HCT116 (cell line): ENCODE results near the gene ITGA2B.

Experiments
- ATF3 ChIP-seq: IDR thresholded peaks from 2 replicates; pipeline ENCODE4 v1.6.1; 2012
- CEBPB ChIP-seq: IDR thresholded peaks from 2 replicates; pipeline ENCODE4 v1.6.1; 2012; ENCODE audit warnings: low read depth
- CTCF ChIP-seq, 3 experiments: fragments of 200-600 bp in 1 of 3; sonication (generic) in 1 of 3; IDR thresholded peaks in 2 of 3; conservative IDR thresholded peaks in 1 of 3; 2 replicates each; pipeline ENCODE4 v1.5.1; 2012 to 2017; ENCODE audit warnings: low read depth in 2 of 3, low read length in 2 of 3, antibody characterized with exemption in 1 of 3, borderline replicate concordance in 1 of 3, control low read depth in 1 of 3, mild to moderate bottlenecking in 1 of 3, mixed read lengths in 1 of 3, mixed run types in 1 of 3, moderate library complexity in 1 of 3; ENCODE audit not compliant: insufficient read depth in 1 of 3
- EZH2 ChIP-seq: fragments of 200-600 bp; sonication (generic); IDR thresholded peaks from 2 replicates; pipeline ENCODE4 v1.6.1; 2017; ENCODE audit warnings: antibody characterized with exemption, mixed run types
- EZH2phosphoT487 ChIP-seq: fragments of 200-600 bp; IDR thresholded peaks from 2 replicates; pipeline ENCODE4 v1.6.1; 2018; ENCODE audit warnings: antibody characterized with exemption, borderline replicate concordance
- MAX ChIP-seq: IDR thresholded peaks from 2 replicates; pipeline ENCODE4 v1.6.1; 2012
- POLR2A ChIP-seq: IDR thresholded peaks from 2 replicates; pipeline ENCODE4 v1.7.0; 2011; ENCODE audit warnings: borderline replicate concordance; ENCODE audit not compliant: insufficient read depth, insufficient read length; ENCODE audit errors: extremely low read depth
- POLR2AphosphoS5 ChIP-seq: IDR thresholded peaks from 2 replicates; pipeline ENCODE4 v1.6.1; 2011; ENCODE audit warnings: mild to moderate bottlenecking, low read depth, low read length, moderate library complexity
- RAD21 ChIP-seq: IDR thresholded peaks from 2 replicates; pipeline ENCODE4 v1.6.1; 2012; ENCODE audit warnings: low read depth, mild to moderate bottlenecking
- REST ChIP-seq: IDR thresholded peaks from 2 replicates; pipeline ENCODE4 v1.6.1; 2012; ENCODE audit warnings: low read depth
- ZBTB33 ChIP-seq: IDR thresholded peaks from 2 replicates; pipeline ENCODE4 v1.6.1; 2011; ENCODE audit warnings: mild to moderate bottlenecking, low read length, moderate library complexity; ENCODE audit not compliant: insufficient replicate concordance; ENCODE audit errors: extremely low read depth
- ZNF274 ChIP-seq: fragments of 200-500 bp; sonication (Bioruptor generic); IDR thresholded peaks from 2 replicates; pipeline ENCODE4 v1.6.1; 2014; ENCODE audit warnings: mild to moderate bottlenecking, low read depth, low read length, inconsistent platforms

GRCh38 chr17:44379887-44380286, 9.6 kb downstream of the ITGA2B start:
- no peak for TF ChIP-seq CTCF (IDR thresholded peaks at IDR 0.05 in 2 of 3, conservative IDR thresholded peaks at IDR 0.05 in 1 of 3; ENCODE audit: borderline replicate concordance in 1 of 3, insufficient read depth in 1 of 3, low read depth in 2 of 3, low read length in 2 of 3)
- no peak for TF ChIP-seq POLR2A
- TF ChIP-seq EZH2phosphoT487, result no peak
- no peak for TF ChIP-seq POLR2AphosphoS5
- no peak for TF ChIP-seq ZNF274
- TF ChIP-seq REST, result no peak
- TF ChIP-seq EZH2, result no peak
- TF ChIP-seq CEBPB, result no peak
- no peak for TF ChIP-seq RAD21
- no peak for TF ChIP-seq ZBTB33
- TF ChIP-seq ATF3, result no peak
- TF ChIP-seq MAX, result no peak
